PC-9 (cell line): Measurements from ENCODE around the gene YRDC. TPM values are rescaled to one million over a fixed set of nuclear protein-coding genes. Genes with fewer than 3 reads are reported as not detected.

Experiments
- BruUV-seq: library from RNA; stranded (reverse); fragments of 400-500 nt; replicated peaks from 2 replicates; lab custom pipeline; 2021; lab: Mats Ljungman, UMichigan
- CTCF ChIA-PET: fragments of 300-600 bp; sonication (Branson Sonifier 250); formaldehyde crosslinking; loops from one replicate; lab custom pipeline; 2022; ENCODE audit warnings: antibody characterized with exemption; lab: Charles Lee
- POLR2A ChIA-PET: fragments of 300-600 bp; sonication (Branson Sonifier 250); formaldehyde crosslinking; loops from one replicate; lab custom pipeline; 2022; ENCODE audit warnings: antibody characterized with exemption; ENCODE audit not compliant: unreplicated experiment; lab: Charles Lee
- DNase-seq, 2 experiments: peaks; one replicate each; pipeline versions ENCODE4 v3.0.0 to v3.0.0-alpha.2; 2015 to 2022; ENCODE audit warnings: mixed read lengths in 1 of 2
- H2AFZ ChIP-seq: fragments of 200-600 bp; sonication (generic); 2 replicates; pipeline ENCODE4 v1.8.1; 2017; ENCODE audit warnings: antibody characterized with exemption
- H3F3A ChIP-seq: fragments of 200-600 bp; sonication (generic); 2 replicates; pipeline ENCODE4 v1.8.1; 2017; ENCODE audit warnings: antibody characterized with exemption, mild to moderate bottlenecking, low read depth; ENCODE audit not compliant: insufficient read depth
- H3K27ac ChIP-seq: fragments of 200-600 bp; sonication (generic); 2 replicates; pipeline ENCODE4 v1.6.1; 2016; ENCODE audit warnings: mixed run types
- H3K27me3 ChIP-seq: fragments of 200-600 bp; sonication (generic); 2 replicates; pipeline ENCODE4 v1.6.1; 2016; ENCODE audit warnings: low read depth, mixed run types; ENCODE audit not compliant: insufficient read depth
- H3K36me3 ChIP-seq: fragments of 200-600 bp; sonication (generic); 2 replicates; pipeline ENCODE4 v1.6.1; 2016; ENCODE audit warnings: low read depth, mixed run types
- H3K4me1 ChIP-seq: fragments of 200-600 bp; sonication (generic); replicated peaks from 2 replicates; pipeline ENCODE4 v1.6.1; 2016; ENCODE audit warnings: mixed run types; ENCODE audit not compliant: insufficient read depth
- H3K4me2 ChIP-seq: fragments of 200-600 bp; sonication (generic); 2 replicates; pipeline ENCODE4 v1.6.1; 2017; ENCODE audit warnings: mixed run types
- H3K4me3 ChIP-seq: fragments of 200-600 bp; sonication (generic); 2 replicates; pipeline ENCODE4 v1.6.1; 2016; ENCODE audit warnings: mixed run types
- H3K79me2 ChIP-seq: fragments of 200-600 bp; sonication (generic); 2 replicates; pipeline ENCODE4 v1.6.1; 2017; ENCODE audit warnings: low read depth, mixed run types
- H3K9me2 ChIP-seq: fragments of 200-600 bp; sonication (generic); 2 replicates; pipeline ENCODE4 v1.8.1; 2017; ENCODE audit warnings: mild to moderate bottlenecking; ENCODE audit not compliant: insufficient read depth
- H3K9me3 ChIP-seq: fragments of 200-600 bp; sonication (generic); 2 replicates; pipeline ENCODE4 v1.8.1; 2016; ENCODE audit warnings: low read depth; ENCODE audit not compliant: insufficient read depth
- H4K20me1 ChIP-seq: fragments of 200-600 bp; sonication (generic); 2 replicates; pipeline ENCODE4 v1.8.1; 2017; ENCODE audit not compliant: insufficient read depth
- CTCF ChIP-seq: fragments of 200-600 bp; sonication (generic); conservative IDR thresholded peaks from 2 replicates; pipeline ENCODE4 v1.6.1; 2017; ENCODE audit warnings: mixed run types, antibody characterized with exemption, mild to moderate bottlenecking, moderate library complexity
- EZH2 ChIP-seq: fragments of 200-600 bp; sonication (generic); IDR thresholded peaks from 2 replicates; pipeline ENCODE4 v1.8.0; 2017; ENCODE audit warnings: antibody characterized with exemption, low read depth
- intact Hi-C: fragments of 100-400 bp; cut with micrococcal nuclease; formaldehyde crosslinking; loops from one replicate; pipeline ENCODE4 v1.10.0; 2022; ENCODE audit not compliant: unreplicated experiment
- total RNA-seq: library from RNA; stranded (reverse); gene quantifications from 2 replicates; pipeline ENCODE4 v1.2.3, GENCODE V29; 2021

YRDC gene
- total RNA-seq, 1 experiment from 2014 or later, result 13.2 TPM

GRCh38 chr1:37759451-37759850 is 48.6 kb downstream of the YRDC start:
- TF ChIP-seq CTCF, result no peak
- no peak for TF ChIP-seq EZH2
- DNase-seq, result no peak
- Histone ChIP-seq H3K4me3 (no peak overlapping the region), H3K79me2 (no peaks in the 10 kb centered on the region), H3K36me3 (no peaks in the 10 kb centered on the region), H3K9me3 (no peaks in the 10 kb centered on the region), H3K9me2 (no peaks in the 10 kb centered on the region), H3K4me1 (no peaks in the 10 kb centered on the region), H3K4me2 (no peak overlapping the region), H4K20me1 (no peaks in the 10 kb centered on the region), H3K27me3 (peaks cover 62% of the 10 kb centered on the region), H2AFZ (no peak overlapping the region), H3F3A (peaks cover 6% of the 10 kb centered on the region; the same call in 1 of the 2 replicates), H3K27ac (no peak overlapping the region)
- CTCF ChIA-PET, result interaction anchor here (0.7 kb wide), 1 partner anchor 1880 kb away, joined by 6 read pairs; the partner anchor contains the start of gene HEYL
- POLR2A ChIA-PET, result no interaction called here
- intact Hi-C loops, result loop anchor here (10.0 kb wide), 1 partner anchor 65 kb away; the partner anchor contains the start of gene CDCA8
- BruUV-seq, result no TSS peak

- Histone ChIP-seq H3K27me3 (peaks cover 34% of the 10 kb centered on the region), H3K79me2 (no peaks in the 10 kb centered on the region), H2AFZ (no peak overlapping the region), H3K9me2 (no peaks in the 10 kb centered on the region), H3K4me3 (no peak overlapping the region), H3K4me1 (no peaks in the 10 kb centered on the region), H3K27ac (no peak overlapping the region), H3K36me3 (no peaks in the 10 kb centered on the region), H3K4me2 (no peak overlapping the region), H4K20me1 (no peaks in the 10 kb centered on the region), H3K9me3 (no peaks in the 10 kb centered on the region), H3F3A (peaks cover 6% of the 10 kb centered on the region; the same call in 1 of the 2 replicates)
- no peak for DNase-seq
- TF ChIP-seq CTCF (no peak), EZH2 (no peak)
- intact Hi-C loops, result loop anchor here (10.0 kb wide), 1 partner anchor 61 kb away; the partner anchor contains the start of gene CDCA8
- BruUV-seq, result no TSS peak
- CTCF ChIA-PET, result no interaction called here
- POLR2A ChIA-PET, result no interaction called here
Observed at GRCh38 chr1:37755951-37756560, 52.0 kb downstream of the YRDC start.

- intact Hi-C loops, result loop anchor here (10.0 kb wide), 1 partner anchor 60 kb away; the partner anchor contains the start of gene CDCA8
- Histone ChIP-seq H3K9me3 (no peaks in the 10 kb centered on the region), H3K27ac (no peak overlapping the region), H3K27me3 (peaks cover 30% of the 10 kb centered on the region), H3F3A (peaks cover 6% of the 10 kb centered on the region; the same call in 1 of the 2 replicates), H3K4me3 (no peak overlapping the region), H3K4me1 (no peaks in the 10 kb centered on the region), H3K9me2 (no peaks in the 10 kb centered on the region), H3K36me3 (no peaks in the 10 kb centered on the region), H3K79me2 (no peaks in the 10 kb centered on the region), H2AFZ (no peak overlapping the region), H4K20me1 (no peaks in the 10 kb centered on the region), H3K4me2 (no peak overlapping the region)
- no TSS peak for BruUV-seq
- TF ChIP-seq EZH2, result no peak
- TF ChIP-seq CTCF, result no peak
- no peak for DNase-seq
- ChIA-PET POLR2A (no interaction called here), CTCF (no interaction called here)
Observed at GRCh38 chr1:37755290-37755689, 52.7 kb downstream of the YRDC start.
